Panc1 (cell line): ENCODE data around the gene CENPT. TPM values are rescaled to one million over a fixed set of nuclear protein-coding genes. Genes with fewer than 3 reads are reported as not detected.

ENCODE experiments used
- ATAC-seq: fragments of 200-7000 bp; cut with Tn5 transposase; 2 replicates; pipeline ENCODE4 v1.9.1; 2020; ENCODE audit warnings: mild to moderate bottlenecking, moderate library complexity
- BruUV-seq: library from RNA; stranded (reverse); fragments of 400-500 nt; replicated peaks from 2 replicates; lab custom pipeline; 2021; lab: Mats Ljungman, UMichigan
- CTCF ChIA-PET: fragments of 300-600 bp; sonication (Branson Sonifier 250); formaldehyde crosslinking; loops from one replicate; lab custom pipeline; 2022; ENCODE audit warnings: antibody characterized with exemption; lab: Charles Lee
- POLR2A ChIA-PET: fragments of 300-600 bp; sonication (Branson Sonifier 250); formaldehyde crosslinking; loops from one replicate; lab custom pipeline; 2022; ENCODE audit warnings: antibody characterized with exemption; lab: Charles Lee
- DNase-seq: peaks from one replicate; pipeline ENCODE4 v3.0.0-alpha.2; 2010; ENCODE audit warnings: low read depth, low spot score
- H3K27ac ChIP-seq: 2 replicates; pipeline ENCODE4 v1.5.1; 2011; ENCODE audit warnings: mild to moderate bottlenecking, low read length, inconsistent platforms
- H3K27me3 ChIP-seq: fragments of 200-500 bp; sonication (Bioruptor generic); 2 replicates; pipeline ENCODE4 v1.6.0; 2014; ENCODE audit warnings: low read length, inconsistent platforms; ENCODE audit not compliant: control insufficient read depth, insufficient read depth
- H3K36me3 ChIP-seq: fragments of 200-500 bp; sonication (Bioruptor generic); 2 replicates; pipeline ENCODE4 v1.5.1; 2014; ENCODE audit warnings: inconsistent platforms, mild to moderate bottlenecking, low read length, moderate library complexity; ENCODE audit not compliant: control insufficient read depth, insufficient read depth
- H3K4me1 ChIP-seq: 2 replicates; pipeline ENCODE4 v1.5.1; 2011; ENCODE audit warnings: inconsistent platforms, mild to moderate bottlenecking, low read length, moderate library complexity; ENCODE audit not compliant: control insufficient read depth, insufficient read depth
- H3K4me3 ChIP-seq, 2 experiments: 2 replicates each; pipeline ENCODE4 v1.5.1; 2011 to 2012; ENCODE audit warnings: low read depth in 2 of 2, low read length in 2 of 2, mild to moderate bottlenecking in 2 of 2, inconsistent platforms in 1 of 2, moderate library complexity in 1 of 2
- H3K9me3 ChIP-seq: fragments of 200-500 bp; sonication (Bioruptor generic); 2 replicates; pipeline ENCODE4 v1.5.1; 2014; ENCODE audit warnings: low read depth, mild to moderate bottlenecking, inconsistent platforms, low read length, moderate library complexity; ENCODE audit not compliant: control insufficient read depth, insufficient read depth
- CTCF ChIP-seq: fragments of 450-650 bp; IDR thresholded peaks from 2 replicates; pipeline ENCODE4 v1.5.1; 2017; ENCODE audit warnings: mild to moderate bottlenecking
- POLR2AphosphoS5 ChIP-seq: IDR thresholded peaks from 2 replicates; pipeline ENCODE4 v1.6.1; 2012; ENCODE audit warnings: mild to moderate bottlenecking, low read depth, low read length, moderate library complexity
- REST ChIP-seq, 2 experiments: IDR thresholded peaks; 2 replicates each; pipeline ENCODE4 v1.6.1; 2011 to 2012; ENCODE audit warnings: low read depth in 2 of 2, control low read depth in 1 of 2, low read length in 1 of 2, mild to moderate bottlenecking in 1 of 2, moderate library complexity in 1 of 2; ENCODE audit not compliant: insufficient read depth in 1 of 2
- SIN3A ChIP-seq: IDR thresholded peaks from 2 replicates; pipeline ENCODE4 v1.6.1; 2012; ENCODE audit warnings: low read depth, mild to moderate bottlenecking, low read length, moderate library complexity, borderline replicate concordance; ENCODE audit not compliant: insufficient read depth
- TCF7L2 ChIP-seq: IDR thresholded peaks from 2 replicates; pipeline ENCODE4 v1.6.1; 2011; ENCODE audit warnings: mild to moderate bottlenecking, low read depth, low read length, inconsistent platforms
- in situ Hi-C: cut with HindIII; loops from 2 replicates; pipeline ENCODE4 v1.10.0; 2016; ENCODE audit warnings: low sequenced_read_pairs, low pct_unique_long_range_greater_than_20kb
- intact Hi-C: fragments of 100-400 bp; cut with micrococcal nuclease; formaldehyde crosslinking; loops from one replicate; pipeline ENCODE4 v1.10.0; 2022; ENCODE audit not compliant: unreplicated experiment
- total RNA-seq: library from RNA; stranded (reverse); gene quantifications from one replicate; pipeline ENCODE4 v1.2.1, GENCODE V29; 2021; ENCODE audit not compliant: unreplicated experiment

The CENPT gene
- total RNA-seq, 1 experiment from 2014 or later, result 43.4 TPM

GRCh38 chr16:67790071-67790470 lies 57.4 kb downstream of the CENPT start:
- CTCF ChIA-PET, result no interaction called here
- no TSS peak for BruUV-seq
- DNase-seq, result no peak

GRCh38 chr16:67786491-67786890 lies 61.0 kb downstream of the CENPT start:
- POLR2A ChIA-PET, result no interaction called here
- no peak overlapping the region for H3K4me3 ChIP-seq
- no TSS peak for BruUV-seq
- H3K9me3 ChIP-seq, result no peaks in the 10 kb centered on the region
- intact Hi-C loops (no loop called here), in situ Hi-C loops (no loop called here)
- CTCF ChIA-PET, result no interaction called here
- DNase-seq (no peak), ATAC-seq (no peak)
- no peak overlapping the region for H3K27ac ChIP-seq
- H3K4me1 ChIP-seq, result no peaks in the 10 kb centered on the region
- TF ChIP-seq POLR2AphosphoS5 (no peak), SIN3A (no peak), REST (IDR thresholded peaks at IDR 0.05; ENCODE audit: insufficient read depth in 1 of 2, low read depth in 2 of 2, low read length in 1 of 2) (no peak), TCF7L2 (no peak), CTCF (no peak)
- H3K36me3 ChIP-seq, result no peaks in the 10 kb centered on the region
- H3K27me3 ChIP-seq, result no peaks in the 10 kb centered on the region

More at GRCh38 chr16:67790071-67790470, 57.4 kb downstream of the CENPT start:
- Histone ChIP-seq H3K36me3 (no peaks in the 10 kb centered on the region), H3K4me3 (no peak overlapping the region), H3K27ac (no peak overlapping the region), H3K9me3 (no peaks in the 10 kb centered on the region), H3K4me1 (no peaks in the 10 kb centered on the region), H3K27me3 (no peaks in the 10 kb centered on the region)
- TF ChIP-seq CTCF, result no peak
- no peak for TF ChIP-seq REST (IDR thresholded peaks at IDR 0.05; ENCODE audit: insufficient read depth in 1 of 2, low read depth in 2 of 2, low read length in 1 of 2)
- no peak for TF ChIP-seq TCF7L2
- no peak for TF ChIP-seq POLR2AphosphoS5
- no peak for TF ChIP-seq SIN3A
- intact Hi-C loops, result no loop called here
- in situ Hi-C loops, result no loop called here
- POLR2A ChIA-PET, result no interaction called here
- ATAC-seq, result no peak
